RWPE2 (cell line): ENCODE data around the gene SCN2B.
"Not testable (repeated sequence)": the region's sequence is repeated elsewhere in the genome, so short reads cannot be mapped to it uniquely, and the experiment has no call there.

Experiments used
- ATAC-seq: fragments of 200-7000 bp; cut with Tn5 transposase; 3 replicates; pipeline ENCODE4 v1.9.1; 2021; ENCODE audit warnings: low read depth
- DNase-seq: peaks from one replicate; pipeline ENCODE4 v3.0.0-alpha.2; 2020; ENCODE audit warnings: low spot score
- H3K27ac ChIP-seq: fragments of 450-650 bp; 2 replicates; pipeline ENCODE4 v1.5.1; 2017; ENCODE audit warnings: mild to moderate bottlenecking; ENCODE audit not compliant: poor library complexity, severe bottlenecking
- H3K27me3 ChIP-seq: fragments of 250-450 bp; sonication (Bioruptor Pico); 2 replicates; pipeline ENCODE4 v1.5.1; 2021; ENCODE audit warnings: mild to moderate bottlenecking, moderate library complexity; ENCODE audit not compliant: insufficient read depth, poor library complexity, severe bottlenecking
- H3K36me3 ChIP-seq: fragments of 250-450 bp; sonication (Bioruptor Pico); 2 replicates; pipeline ENCODE4 v1.5.1; 2020; ENCODE audit warnings: low read depth, mild to moderate bottlenecking, moderate library complexity
- H3K4me1 ChIP-seq: fragments of 250-450 bp; sonication (Bioruptor Pico); 2 replicates; pipeline ENCODE4 v1.5.1; 2021; ENCODE audit warnings: mild to moderate bottlenecking, moderate library complexity; ENCODE audit not compliant: insufficient read depth, poor library complexity, severe bottlenecking
- H3K4me3 ChIP-seq: fragments of 250-450 bp; sonication (Bioruptor Pico); 2 replicates; pipeline ENCODE4 v1.5.1; 2021; ENCODE audit warnings: mild to moderate bottlenecking, moderate library complexity; ENCODE audit not compliant: severe bottlenecking
- H3K9me3 ChIP-seq: fragments of 250-450 bp; sonication (Bioruptor Pico); 2 replicates; pipeline ENCODE4 v1.5.1; 2021; ENCODE audit warnings: mild to moderate bottlenecking, moderate library complexity; ENCODE audit not compliant: severe bottlenecking
- TF ChIP-seq, protein P1 (sequence below): fragments of 450-650 bp; IDR thresholded peaks from one replicate; pipeline ENCODE4 v1.5.1; 2017; ENCODE audit warnings: mild to moderate bottlenecking, moderate library complexity; ENCODE audit not compliant: poor library complexity, severe bottlenecking

The SCN2B gene

DNA sequence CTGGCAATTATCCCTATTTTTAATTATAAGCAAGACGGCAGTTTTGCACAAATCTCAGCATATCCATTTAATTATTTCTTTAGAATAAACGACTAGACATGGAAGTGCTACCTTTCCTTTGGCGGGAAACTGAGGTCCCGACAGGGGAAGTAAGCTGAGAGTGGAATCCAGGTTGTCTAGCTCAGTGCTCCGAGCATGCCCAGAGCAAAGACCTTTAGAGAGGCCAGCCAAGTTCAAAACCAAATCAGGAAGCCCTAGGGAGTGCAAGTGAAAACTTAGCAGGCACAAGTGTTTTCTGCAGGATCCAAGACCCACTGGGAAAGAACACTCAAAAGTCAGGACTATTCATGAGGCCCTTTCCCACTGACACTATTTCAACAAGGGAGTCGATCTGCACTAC lies 22.7 kb upstream of the SCN2B start:
- Histone ChIP-seq H3K4me3 (no peak overlapping the region), H3K27me3 (no peaks in the 10 kb centered on the region), H3K36me3 (no peaks in the 10 kb centered on the region), H3K4me1 (peaks cover 10% of the 10 kb centered on the region), H3K9me3 (no peaks in the 10 kb centered on the region), H3K27ac (no peak overlapping the region)
- ATAC-seq: no peak
- no peak for DNase-seq
- TF ChIP-seq, protein P1, sequence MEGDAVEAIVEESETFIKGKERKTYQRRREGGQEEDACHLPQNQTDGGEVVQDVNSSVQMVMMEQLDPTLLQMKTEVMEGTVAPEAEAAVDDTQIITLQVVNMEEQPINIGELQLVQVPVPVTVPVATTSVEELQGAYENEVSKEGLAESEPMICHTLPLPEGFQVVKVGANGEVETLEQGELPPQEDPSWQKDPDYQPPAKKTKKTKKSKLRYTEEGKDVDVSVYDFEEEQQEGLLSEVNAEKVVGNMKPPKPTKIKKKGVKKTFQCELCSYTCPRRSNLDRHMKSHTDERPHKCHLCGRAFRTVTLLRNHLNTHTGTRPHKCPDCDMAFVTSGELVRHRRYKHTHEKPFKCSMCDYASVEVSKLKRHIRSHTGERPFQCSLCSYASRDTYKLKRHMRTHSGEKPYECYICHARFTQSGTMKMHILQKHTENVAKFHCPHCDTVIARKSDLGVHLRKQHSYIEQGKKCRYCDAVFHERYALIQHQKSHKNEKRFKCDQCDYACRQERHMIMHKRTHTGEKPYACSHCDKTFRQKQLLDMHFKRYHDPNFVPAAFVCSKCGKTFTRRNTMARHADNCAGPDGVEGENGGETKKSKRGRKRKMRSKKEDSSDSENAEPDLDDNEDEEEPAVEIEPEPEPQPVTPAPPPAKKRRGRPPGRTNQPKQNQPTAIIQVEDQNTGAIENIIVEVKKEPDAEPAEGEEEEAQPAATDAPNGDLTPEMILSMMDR: no peak

DNA sequence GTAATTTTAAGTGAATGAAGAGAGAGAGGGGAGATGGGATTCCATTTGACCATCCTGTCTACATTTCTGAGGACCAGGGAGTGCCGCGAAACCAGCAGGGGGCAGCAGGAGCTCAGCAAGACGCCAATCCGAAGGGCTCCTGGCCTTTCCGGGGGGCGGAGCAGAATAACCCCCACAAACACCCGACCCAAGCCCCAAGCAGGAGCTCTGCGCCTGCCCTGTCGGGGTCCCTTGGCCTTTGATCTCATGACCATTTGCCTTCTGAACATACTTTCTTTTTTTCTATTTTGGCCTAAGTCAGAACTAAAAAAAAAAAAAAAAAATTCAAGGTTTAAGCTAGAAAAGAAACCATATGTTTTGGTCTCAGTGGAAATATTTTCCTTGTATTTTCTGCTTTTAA lies 21.9 kb upstream of the SCN2B start:
- peaks cover 10% of the 10 kb centered on the region for H3K4me1 ChIP-seq
- TF ChIP-seq, protein P1: peak; percentile 94
- no peaks in the 10 kb centered on the region for H3K27me3 ChIP-seq
- H3K9me3 ChIP-seq: no peaks in the 10 kb centered on the region
- ATAC-seq: peak; percentile 75
- no peak overlapping the region for H3K27ac ChIP-seq
- no peak overlapping the region for H3K4me3 ChIP-seq
- no peaks in the 10 kb centered on the region for H3K36me3 ChIP-seq
- no peak for DNase-seq

DNA sequence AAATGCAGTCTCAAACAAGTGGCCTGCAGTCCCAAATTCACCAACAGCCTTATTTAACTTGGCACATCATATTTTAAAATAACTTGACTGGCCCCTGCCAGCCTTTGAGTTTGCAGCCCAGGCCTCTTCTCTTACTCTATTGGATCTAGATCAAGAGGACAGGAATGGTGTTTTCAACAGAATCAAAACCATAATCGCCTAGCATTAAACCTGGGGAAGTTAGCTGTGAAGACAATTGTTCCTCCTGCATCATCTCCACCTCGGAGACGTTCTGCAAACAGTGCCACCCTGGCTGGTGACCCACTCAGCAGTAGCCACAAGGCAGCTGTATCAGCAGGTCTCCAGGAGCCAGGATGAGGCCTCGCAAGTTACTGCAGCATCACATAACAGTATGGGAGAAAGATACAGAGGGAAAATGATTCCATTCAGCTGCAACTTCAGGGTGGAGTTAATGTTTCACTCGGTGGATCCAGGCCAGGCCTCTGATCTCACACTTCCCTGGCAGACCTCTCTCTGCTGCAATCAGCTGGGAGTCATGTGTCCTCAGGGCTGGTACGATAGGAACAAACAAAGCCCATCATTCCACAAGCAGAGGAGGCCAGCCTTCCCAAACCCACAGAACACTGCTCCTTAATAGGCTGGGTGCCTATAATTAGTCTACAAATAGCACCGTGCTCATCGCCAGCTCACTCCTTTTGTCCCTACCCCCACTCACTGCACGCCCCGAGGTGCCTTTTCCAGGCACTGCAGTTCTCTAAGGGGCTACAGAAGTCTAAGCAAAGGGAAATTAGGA lies 18.6 kb upstream of the SCN2B start:
- H3K4me1 ChIP-seq: peaks cover 10% of the 10 kb centered on the region
- H3K9me3 ChIP-seq: no peaks in the 10 kb centered on the region
- ATAC-seq (peak; percentile 93), DNase-seq (no peak)
- H3K4me3 ChIP-seq: no peak overlapping the region
- H3K27ac ChIP-seq: no peak overlapping the region
- H3K27me3 ChIP-seq: no peaks in the 10 kb centered on the region
- TF ChIP-seq, protein P1: no peak
- H3K36me3 ChIP-seq: no peaks in the 10 kb centered on the region

DNA sequence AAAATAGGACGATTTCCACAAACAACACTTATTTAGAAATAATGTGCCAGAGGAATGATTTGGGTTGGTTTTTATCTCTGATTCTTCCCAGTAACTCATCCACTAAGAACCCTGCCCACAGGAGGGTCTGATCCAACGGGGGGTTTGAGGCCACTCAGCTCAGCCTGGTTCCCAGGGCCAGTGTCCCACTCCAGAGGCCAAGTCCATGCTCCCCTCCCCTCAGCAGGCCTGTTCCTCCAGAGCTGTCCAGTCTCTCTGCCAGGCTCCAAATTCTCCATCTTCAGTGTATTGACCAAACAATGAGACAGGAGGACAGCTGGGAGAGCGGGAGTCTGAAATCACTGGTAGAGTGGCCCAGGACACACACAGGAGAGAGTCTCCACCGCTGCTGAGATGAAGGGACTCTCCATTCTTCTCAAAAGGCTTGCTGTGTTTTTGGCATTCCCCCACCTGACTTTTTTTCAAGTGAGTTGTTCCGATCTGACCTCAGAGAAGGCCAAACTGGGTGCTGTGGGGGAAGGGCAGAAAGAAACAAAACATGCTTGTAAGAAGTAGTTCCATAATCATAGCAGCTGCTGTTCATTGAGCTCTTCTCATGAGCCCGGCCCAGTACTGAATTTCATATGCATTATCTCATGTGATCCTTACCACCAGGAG lies 17.6 kb upstream of the SCN2B start:
- DNase-seq (no peak), ATAC-seq (no peak)
- TF ChIP-seq, protein P1: no peak
- Histone ChIP-seq H3K36me3 (no peaks in the 10 kb centered on the region), H3K27ac (no peak overlapping the region), H3K4me3 (no peak overlapping the region), H3K9me3 (no peaks in the 10 kb centered on the region), H3K4me1 (peaks cover 10% of the 10 kb centered on the region), H3K27me3 (no peaks in the 10 kb centered on the region)

DNA sequence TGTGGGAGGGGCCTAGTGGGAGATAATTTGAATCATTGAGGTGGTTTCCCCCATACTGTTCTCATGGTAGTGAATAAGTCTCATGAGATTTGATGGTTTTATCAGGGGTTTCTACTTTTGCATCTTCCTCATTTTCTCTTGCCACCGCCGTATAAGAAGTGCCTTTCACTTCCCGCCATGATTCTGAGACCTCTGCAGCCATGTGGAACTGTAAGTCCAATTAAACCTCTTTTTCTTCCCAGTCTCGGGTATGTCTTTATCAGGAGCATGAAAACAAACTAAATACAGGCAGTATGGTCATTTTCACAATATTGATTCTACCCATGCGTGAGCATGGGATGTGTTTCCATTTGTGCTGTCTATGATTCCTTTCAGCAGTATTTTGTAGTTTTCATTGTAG lies 16.4 kb upstream of the SCN2B start:
- not testable (repeated sequence) for H3K9me3 ChIP-seq, H3K27me3 ChIP-seq

DNA sequence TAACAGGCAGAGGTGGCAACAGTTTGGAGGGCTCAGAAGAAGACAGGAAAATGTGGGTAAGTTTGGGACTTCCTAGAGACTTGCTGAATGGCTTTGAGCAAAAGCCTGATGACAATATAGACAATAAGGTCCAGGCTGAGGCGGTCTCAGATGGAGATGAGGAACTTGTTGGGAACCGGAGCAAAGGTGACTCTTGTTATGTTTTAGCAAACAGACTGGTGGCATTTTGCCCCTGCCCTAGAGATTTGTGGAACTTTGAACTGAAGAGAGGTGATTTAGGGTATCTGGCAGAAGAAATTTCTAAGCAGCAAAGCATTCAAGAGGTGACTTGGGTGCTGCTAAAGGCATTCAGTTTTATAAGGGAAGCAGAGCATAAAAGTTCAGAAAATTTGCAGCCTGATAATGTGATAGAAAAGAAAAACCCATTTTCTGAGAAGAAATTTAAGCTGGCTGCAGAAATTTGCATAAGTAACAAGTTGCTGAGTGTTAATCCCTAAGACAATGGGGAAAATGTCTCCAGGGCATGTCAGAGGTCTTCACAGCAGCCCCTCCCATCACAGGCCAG lies 14.6 kb upstream of the SCN2B start:
- not testable (repeated sequence) for H3K4me1 ChIP-seq, H3K9me3 ChIP-seq, ATAC-seq, H3K27me3 ChIP-seq, H3K4me3 ChIP-seq, H3K27ac ChIP-seq, H3K36me3 ChIP-seq, DNase-seq

More for the DNA sequence above, 16.4 kb upstream of the SCN2B start:
- H3K4me1 ChIP-seq, H3K36me3 ChIP-seq, ATAC-seq, H3K27ac ChIP-seq, DNase-seq, H3K4me3 ChIP-seq: not testable (repeated sequence)
